IMR-90 (cell line): ENCODE data around the gene AKAP5. TPM values are rescaled to one million over a fixed set of nuclear protein-coding genes. Genes with fewer than 3 reads are reported as not detected.

Experiments
- ATAC-seq: fragments of 200-7000 bp; cut with Tn5 transposase; 2 replicates; pipeline ENCODE4 v1.9.1; 2020; ENCODE audit warnings: low read depth, mild to moderate bottlenecking, moderate library complexity
- BruUV-seq: library from RNA; stranded (reverse); fragments of 400-500 nt; replicated peaks from 2 replicates; lab custom pipeline; 2021; lab: Mats Ljungman, UMichigan
- CTCF ChIA-PET: fragments of 300-600 bp; formaldehyde crosslinking; extraction: SDS; loops from one replicate; lab custom pipeline; 2021; ENCODE audit warnings: antibody characterized with exemption; lab: Yijun Ruan, JAX
- POLR2A ChIA-PET: fragments of 300-600 bp; sonication (Branson Sonifier 250); formaldehyde crosslinking; loops from one replicate; lab custom pipeline; 2022; ENCODE audit warnings: antibody characterized with exemption; ENCODE audit not compliant: unreplicated experiment; lab: Charles Lee
- DNase-seq: peaks from one replicate; pipeline ENCODE4 v3.0.0; 2013
- H2AFZ ChIP-seq: replicated peaks from 2 replicates; pipeline ENCODE3; 2013; ENCODE audit warnings: low read length, mild to moderate bottlenecking; ENCODE audit not compliant: poor library complexity
- H2AK5ac ChIP-seq: 2 replicates; pipeline ENCODE4 v1.6.1; 2013; ENCODE audit warnings: low read depth, low read length, inconsistent platforms
- H2AK9ac ChIP-seq: replicated peaks from 2 replicates; pipeline ENCODE3; 2013; ENCODE audit warnings: mild to moderate bottlenecking, low read depth, low read length, moderate library complexity; ENCODE audit not compliant: poor library complexity
- H2BK120ac ChIP-seq: 2 replicates; pipeline ENCODE4 v1.6.1; 2013; ENCODE audit warnings: low read depth, low read length, inconsistent platforms
- H2BK15ac ChIP-seq: 3 replicates; pipeline ENCODE4 v1.6.1; 2013; ENCODE audit warnings: low read depth, low read length, inconsistent platforms
- H2BK20ac ChIP-seq: 2 replicates; pipeline ENCODE4 v1.6.1; 2013; ENCODE audit warnings: low read depth, mild to moderate bottlenecking, inconsistent platforms, low read length, moderate library complexity
- H2BK5ac ChIP-seq: 2 replicates; pipeline ENCODE4 v1.6.1; 2013; ENCODE audit warnings: mild to moderate bottlenecking, low read depth, low read length, inconsistent platforms; ENCODE audit not compliant: poor library complexity, severe bottlenecking
- H3K14ac ChIP-seq: replicated peaks from 2 replicates; pipeline ENCODE4 v1.6.1; 2013; ENCODE audit warnings: low read depth, low read length, inconsistent platforms
- H3K18ac ChIP-seq: 2 replicates; pipeline ENCODE4 v1.6.1; 2013; ENCODE audit warnings: low read depth, low read length, control low read depth
- H3K23ac ChIP-seq: 2 replicates; pipeline ENCODE4 v1.6.1; 2013; ENCODE audit warnings: low read depth, low read length, inconsistent platforms
- H3K27ac ChIP-seq: 2 replicates; pipeline ENCODE4 v1.5.1; 2013; ENCODE audit warnings: mild to moderate bottlenecking, control low read depth, low read length; ENCODE audit not compliant: insufficient read depth
- H3K27me3 ChIP-seq: 2 replicates; pipeline ENCODE4 v1.6.1; 2013; ENCODE audit warnings: low read length; ENCODE audit not compliant: control insufficient read depth, insufficient read depth
- H3K36me3 ChIP-seq: 2 replicates; pipeline ENCODE4 v1.6.1; 2013; ENCODE audit warnings: low read length, mixed read lengths; ENCODE audit not compliant: control insufficient read depth, insufficient read depth
- H3K4ac ChIP-seq: 2 replicates; pipeline ENCODE4 v1.6.1; 2013; ENCODE audit warnings: low read depth, low read length, inconsistent platforms
- H3K4me1 ChIP-seq: 2 replicates; pipeline ENCODE4 v1.6.1; 2013; ENCODE audit warnings: low read length, mixed read lengths; ENCODE audit not compliant: control insufficient read depth, insufficient read depth
- H3K4me2 ChIP-seq: 2 replicates; pipeline ENCODE4 v1.6.1; 2013; ENCODE audit warnings: low read depth, mild to moderate bottlenecking, control low read depth, low read length, moderate library complexity
- H3K4me3 ChIP-seq: 2 replicates; pipeline ENCODE4 v1.5.1; 2013; ENCODE audit warnings: low read depth, mild to moderate bottlenecking, control low read depth, low read length, moderate library complexity; ENCODE audit not compliant: insufficient read depth
- H3K56ac ChIP-seq: 2 replicates; pipeline ENCODE4 v1.6.1; 2013; ENCODE audit warnings: low read length, inconsistent platforms; ENCODE audit not compliant: insufficient read depth; ENCODE audit errors: extremely low read depth
- H3K79me1 ChIP-seq, 2 experiments: 2 replicates each; pipeline ENCODE4 v1.6.1; 2013; ENCODE audit warnings: low read length in 2 of 2, inconsistent platforms in 1 of 2, low read depth in 1 of 2
- H3K9ac ChIP-seq: 2 replicates; pipeline ENCODE4 v1.6.1; 2013; ENCODE audit warnings: low read depth, low read length, control low read depth
- H3K9me1 ChIP-seq: 2 replicates; pipeline ENCODE4 v1.6.1; 2013; ENCODE audit warnings: low read length, inconsistent platforms; ENCODE audit not compliant: insufficient read depth
- H3K9me3 ChIP-seq: 2 replicates; pipeline ENCODE4 v1.6.1; 2013; ENCODE audit warnings: low read length; ENCODE audit not compliant: control insufficient read depth, insufficient read depth
- H4K20me1 ChIP-seq: 2 replicates; pipeline ENCODE4 v1.6.1; 2013; ENCODE audit warnings: low read length, inconsistent platforms; ENCODE audit not compliant: insufficient read depth
- H4K5ac ChIP-seq: 2 replicates; pipeline ENCODE4 v1.6.1; 2013; ENCODE audit warnings: mild to moderate bottlenecking, low read depth, low read length, control low read depth
- H4K8ac ChIP-seq, 2 experiments: 2 replicates each; pipeline ENCODE4 v1.6.1; 2013; ENCODE audit warnings: low read depth in 2 of 2, low read length in 2 of 2, control low read depth in 1 of 2, inconsistent platforms in 1 of 2
- H4K91ac ChIP-seq: 2 replicates; pipeline ENCODE4 v1.6.1; 2013; ENCODE audit warnings: low read depth, low read length, inconsistent platforms; ENCODE audit not compliant: insufficient read depth
- RFX5 ChIP-seq: IDR thresholded peaks from 2 replicates; pipeline ENCODE4 v1.8.0; 2012; ENCODE audit warnings: low read depth, mild to moderate bottlenecking, low read length, moderate library complexity
- WGBS, 2 experiments: methylation state at CpG; one replicate each; pipeline versions ENCODE4 v1.1.5 to v1.1.7; 2013; ENCODE audit warnings: missing lambda C conversion rate in 2 of 2; ENCODE audit not compliant: insufficient read length in 1 of 2; ENCODE audit errors: extremely low coverage in 2 of 2; 5-methylcytosine and 5-hydroxymethylcytosine counted together
- dilution Hi-C: fragments of 300-500 bp; cut with HindIII; formaldehyde crosslinking; loops from one replicate; pipeline ENCODE4 v1.14.3; 2018; ENCODE audit warnings: low sequenced_read_pairs; ENCODE audit not compliant: unreplicated experiment
- in situ Hi-C: fragments of 300-500 bp; cut with MboI; formaldehyde crosslinking; loops from 3 replicates; pipeline ENCODE4 v1.14.3; 2019; ENCODE audit warnings: low sequenced_read_pairs, inconsistent platforms, mixed read lengths
- intact Hi-C: fragments of 100-400 bp; cut with micrococcal nuclease; formaldehyde crosslinking; loops from 2 replicates; pipeline ENCODE4 v1.10.0; 2022
- polyA plus RNA-seq, 3 experiments: library from polyadenylated mRNA; depleted of rRNA; stranded (reverse); fragments of >200 nt; gene quantifications; 2 replicates each; pipeline ENCODE4 v1.2.3, GENCODE V29; 2012; ENCODE audit warnings: low replicate concordance in 1 of 3
- total RNA-seq: library from RNA; depleted of rRNA; stranded (reverse); fragments of >200 nt; gene quantifications from 2 replicates; pipeline ENCODE4 v1.2.3, GENCODE V29; 2012

Gene AKAP5
- total and polyA plus RNA-seq, 2 of the 4 experiments (the other 2 are of a cell fraction): 0.21 to 0.72 TPM

DNA sequence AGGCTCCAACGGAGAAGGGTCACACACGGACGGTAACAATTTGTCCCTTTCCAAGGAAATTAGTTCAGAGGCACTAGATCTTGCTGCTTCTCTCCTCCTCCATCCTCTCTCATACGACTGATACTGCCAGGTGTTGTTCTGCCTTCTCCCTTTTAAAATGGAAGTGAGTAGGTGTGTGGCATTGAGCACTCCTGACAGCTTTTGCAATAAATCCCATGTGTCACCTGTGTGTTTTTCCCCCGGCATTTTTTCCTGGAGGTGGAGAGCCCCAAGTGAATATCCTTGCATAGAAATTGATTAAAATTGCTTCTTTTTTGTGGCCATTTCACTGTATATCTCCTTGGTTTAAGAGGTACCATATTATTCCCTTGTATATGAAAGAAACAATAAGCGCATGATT is 26.2 kb upstream of the AKAP5 start:
- H3K14ac ChIP-seq: peak overlapping the region; percentile 53
- H4K91ac ChIP-seq: peak overlapping the region; percentile 71
- TF ChIP-seq RFX5: no peak
- H2BK5ac ChIP-seq: peak overlapping the region; percentile 81
- H3K56ac ChIP-seq: peak overlapping the region; percentile 42; the same call in 1 of the 2 replicates
- WGBS, 2 experiments: no CpG with 5 or more reads among the region's 6 CpGs
- H3K79me1 ChIP-seq: peaks cover 0 to 18% of the 10 kb centered on the region in 2 experiments; a peak in 1 of 4 replicates
- ChIA-PET POLR2A (no interaction called here), CTCF (interaction anchor here (1.6 kb wide), 1 partner anchor 9 kb away, joined by 4 read pairs; no protein-coding TSS in a partner anchor)
- H3K36me3 ChIP-seq: peaks cover 22% of the 10 kb centered on the region
- H2BK20ac ChIP-seq: peak overlapping the region; percentile 92
- ATAC-seq (no peak), DNase-seq (no peak)
- H3K4ac ChIP-seq: peak overlapping the region; percentile 92
- H3K27ac ChIP-seq: peak overlapping the region; percentile 39; the same call in 1 of the 2 replicates
- dilution Hi-C loops (no loop called here), in situ Hi-C loops (no loop called here), intact Hi-C loops (no loop called here)
- H4K20me1 ChIP-seq: no peaks in the 10 kb centered on the region
- no TSS peak for BruUV-seq
- H3K9me3 ChIP-seq: no peaks in the 10 kb centered on the region
- H2AK9ac ChIP-seq: peak overlapping the region; percentile 6
- H3K4me3 ChIP-seq: no peak overlapping the region
- peaks cover 17% of the 10 kb centered on the region for H3K9me1 ChIP-seq
- H3K18ac ChIP-seq: peak overlapping the region; percentile 86; the same call in 1 of the 2 replicates
- peak overlapping the region; percentile 4; the same call in 1 of the 2 replicates for H3K4me2 ChIP-seq
- no peaks in the 10 kb centered on the region for H3K27me3 ChIP-seq
- H3K4me1 ChIP-seq: peaks cover 10% of the 10 kb centered on the region
- H3K23ac ChIP-seq: peak overlapping the region; percentile 87
- peak overlapping the region; percentile 27; the same call in 1 of the 2 replicates for H3K9ac ChIP-seq
- peak overlapping the region in 1 of 2 experiments; percentile 67; a peak in 1 of 4 replicates for H4K8ac ChIP-seq
- peak overlapping the region; percentile 85; the same call in 2 of the 3 replicates for H2BK15ac ChIP-seq
- H2AFZ ChIP-seq: no peak overlapping the region
- H4K5ac ChIP-seq: peak overlapping the region; percentile 81; the same call in 1 of the 2 replicates
- H2BK120ac ChIP-seq: peak overlapping the region; percentile 90
- peak overlapping the region; percentile 82 for H2AK5ac ChIP-seq
